Muscle of back (tissue), 11 donors: ENCODE measurements around the gene ALOXE3. TPM values are rescaled to one million over a fixed set of nuclear protein-coding genes. Genes with fewer than 3 reads are reported as not detected.

Experiments
- DNase-seq, 3 donors: peaks; one replicate each; pipeline versions ENCODE4 v3.0.0 to v3.0.0-alpha.2; 2013
- polyA plus RNA-seq, 10 donors: library from polyadenylated mRNA; unstranded; fragments of 120-200 nt; gene quantifications; one replicate each; pipeline ENCODE4 v1.2.1, GENCODE V29; 2013; ENCODE audit not compliant: insufficient read length in 10 of 10

The ALOXE3 gene
- polyA plus RNA-seq, 10 donors, result 0.05 TPM; not detected in 9

DNA sequence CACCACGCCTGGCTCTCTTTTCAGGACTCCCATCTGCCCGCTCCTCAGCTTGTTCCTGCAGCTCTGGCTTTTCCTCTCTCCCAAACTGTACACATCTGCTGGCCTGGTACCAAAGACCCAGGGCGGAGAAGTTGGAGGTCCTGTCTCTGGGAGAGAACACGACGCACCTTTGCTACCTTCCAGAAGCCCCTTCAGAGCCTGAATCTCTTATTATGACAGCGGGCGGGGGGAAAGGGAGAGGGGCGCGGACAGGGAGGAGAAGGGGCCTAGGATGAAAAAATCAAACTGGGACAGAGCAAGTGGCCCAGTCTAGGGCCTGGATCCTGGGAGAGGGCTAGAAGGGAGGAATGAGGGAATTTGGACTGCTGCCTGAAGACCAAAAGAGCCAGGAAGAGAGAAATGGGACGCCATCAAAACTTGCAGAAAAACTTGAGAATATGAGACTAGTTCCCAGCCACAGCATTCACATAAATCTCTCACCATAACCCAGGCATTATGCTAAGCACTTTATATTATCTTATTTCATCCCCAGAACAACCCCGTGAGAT lies 36.4 kb upstream of the ALOXE3 start:
- DNase-seq, result no peak

GRCh38 chr17:8153957-8154607 lies 35.8 kb upstream of the ALOXE3 start:
- DNase-seq, result peak; percentile 99 to 100 (median 99)

GRCh38 chr17:8153525-8153956 lies 35.2 kb upstream of the ALOXE3 start:
- DNase-seq, result peak; percentile 92 to 97 (median 96)

- no peak for DNase-seq
These were observed 34.7 kb upstream of the ALOXE3 start for GRCh38 chr17:8153031-8153451.

- peak; percentile 90 to 95 (median 90) for DNase-seq
These were observed 33.9 kb upstream of the ALOXE3 start, which contains the start of gene PER1 for GRCh38 chr17:8152112-8152775. Gene PER1, minus strand, starts transcription at chr17:8152404. Its CDS starts 1,698 bp downstream, at chr17:8150706.

- peak; percentile 76 to 95 (median 90) for DNase-seq
These were observed 33.4 kb upstream of the ALOXE3 start for GRCh38 chr17:8151641-8152111.

DNA sequence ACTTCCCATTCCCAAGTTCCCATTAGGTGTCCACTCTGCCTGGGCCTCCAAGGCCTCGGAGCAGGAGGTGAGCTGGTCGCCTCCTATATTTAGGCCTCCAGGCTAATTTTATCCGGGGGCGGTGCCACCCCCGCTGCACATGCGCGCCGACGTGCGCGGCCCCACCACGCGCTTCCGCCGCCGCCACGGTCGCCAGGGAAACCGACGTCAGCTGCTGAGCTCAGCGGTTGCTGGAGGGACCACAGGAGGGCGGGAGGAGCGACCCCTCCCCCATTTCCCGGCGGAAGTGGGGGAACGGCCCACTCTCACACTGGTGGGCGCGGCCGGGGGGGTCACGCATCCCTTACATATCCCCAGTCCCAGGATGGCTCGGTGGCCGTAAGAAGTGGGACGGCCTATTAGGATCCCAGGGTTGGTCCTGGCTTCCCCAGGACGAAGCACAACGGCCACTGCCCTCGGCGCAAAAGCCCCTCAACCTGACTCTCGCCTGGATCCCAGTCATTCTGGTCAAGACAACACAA lies 32.9 kb upstream of the ALOXE3 start:
- peak; percentile 92 to 98 (median 97) for DNase-seq

DNA sequence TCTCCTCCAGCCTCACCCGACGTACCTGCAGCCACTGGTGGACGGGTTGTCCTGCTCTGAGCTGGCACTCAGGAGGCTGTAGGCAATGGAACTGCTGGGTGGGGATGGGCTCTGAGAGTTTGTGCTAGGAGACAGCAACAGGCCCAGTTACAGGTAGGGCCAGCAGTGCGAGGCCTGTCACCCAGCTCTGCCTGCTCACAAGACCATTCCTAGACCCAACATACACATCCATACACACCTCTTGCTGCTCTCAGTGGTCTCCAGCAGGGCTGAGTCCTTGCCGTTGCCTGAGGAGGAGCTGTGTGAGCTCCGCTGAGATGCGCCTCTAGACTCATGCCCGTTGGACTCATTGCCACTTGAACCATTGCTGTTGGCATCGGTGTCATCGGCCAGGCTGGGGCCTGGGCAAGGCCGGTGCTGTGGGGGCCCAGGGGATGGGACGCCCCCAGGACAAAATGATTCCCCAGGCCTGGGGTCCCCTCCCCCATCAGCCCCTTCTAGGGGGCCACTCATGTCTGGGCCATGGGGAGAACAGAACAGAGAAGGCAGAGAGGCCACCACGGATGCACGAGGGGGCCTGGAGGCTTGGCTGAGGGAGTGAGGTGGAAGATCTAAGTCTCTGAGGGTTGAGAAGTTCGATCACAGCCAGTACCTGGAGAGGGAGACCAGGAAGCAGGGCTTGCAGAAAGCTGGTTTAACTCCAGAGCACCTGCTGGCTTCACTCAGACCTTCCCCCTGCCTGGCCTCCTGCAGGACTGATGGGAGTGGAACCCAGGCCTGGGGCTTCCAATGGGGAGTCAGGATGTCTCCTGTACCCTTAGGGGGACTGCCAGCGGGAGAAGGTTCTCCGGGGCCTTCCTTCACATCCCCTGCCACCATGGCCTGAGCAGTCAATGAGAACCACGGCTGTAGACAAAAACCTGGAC lies 32.1 kb upstream of the ALOXE3 start:
- no peak for DNase-seq

DNA sequence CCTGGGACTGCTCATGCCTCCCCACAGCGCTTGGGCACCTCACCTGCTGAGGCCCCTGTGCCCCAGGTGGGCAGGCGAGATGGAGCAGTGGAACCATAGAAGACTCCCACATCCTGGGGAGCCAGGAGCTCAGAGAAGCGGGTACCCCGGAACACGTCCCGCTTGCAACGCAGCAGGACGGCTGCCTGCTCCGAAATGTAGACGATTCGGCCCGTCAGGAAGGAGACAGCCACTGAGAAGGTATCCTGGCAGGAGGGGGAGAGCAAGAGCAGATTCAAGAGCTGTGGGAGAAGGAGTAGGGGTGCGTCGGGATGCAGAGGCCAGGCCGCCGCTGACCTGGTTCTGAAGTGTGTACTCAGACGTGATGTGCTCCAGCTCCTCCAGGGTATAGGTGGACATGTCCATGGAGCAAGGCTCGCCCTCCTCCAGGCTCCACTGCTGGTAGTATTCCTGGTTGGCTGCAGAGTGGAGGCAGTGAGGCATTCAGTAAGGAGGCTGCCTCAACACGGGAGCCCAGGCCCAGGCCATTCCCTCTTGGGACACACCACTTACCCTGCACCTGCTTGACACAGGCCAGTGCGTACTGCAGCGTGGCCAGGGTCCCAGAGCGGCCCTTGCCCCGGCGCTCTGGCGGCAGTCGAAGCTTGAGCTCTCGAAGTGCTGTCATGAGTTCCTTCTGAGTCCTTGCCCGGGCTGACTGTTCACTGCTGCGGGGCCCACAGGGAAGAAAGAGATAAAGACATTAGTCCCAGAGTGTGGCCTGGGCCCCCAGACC lies 31.3 kb upstream of the ALOXE3 start:
- peak in 1 of 3 donors; percentile 29 for DNase-seq

- no peak for DNase-seq
These were observed 30.2 kb upstream of the ALOXE3 start for GRCh38 chr17:8148560-8148959.

GRCh38 chr17:8147805-8148404 lies 29.6 kb upstream of the ALOXE3 start:
- no peak for DNase-seq

DNA sequence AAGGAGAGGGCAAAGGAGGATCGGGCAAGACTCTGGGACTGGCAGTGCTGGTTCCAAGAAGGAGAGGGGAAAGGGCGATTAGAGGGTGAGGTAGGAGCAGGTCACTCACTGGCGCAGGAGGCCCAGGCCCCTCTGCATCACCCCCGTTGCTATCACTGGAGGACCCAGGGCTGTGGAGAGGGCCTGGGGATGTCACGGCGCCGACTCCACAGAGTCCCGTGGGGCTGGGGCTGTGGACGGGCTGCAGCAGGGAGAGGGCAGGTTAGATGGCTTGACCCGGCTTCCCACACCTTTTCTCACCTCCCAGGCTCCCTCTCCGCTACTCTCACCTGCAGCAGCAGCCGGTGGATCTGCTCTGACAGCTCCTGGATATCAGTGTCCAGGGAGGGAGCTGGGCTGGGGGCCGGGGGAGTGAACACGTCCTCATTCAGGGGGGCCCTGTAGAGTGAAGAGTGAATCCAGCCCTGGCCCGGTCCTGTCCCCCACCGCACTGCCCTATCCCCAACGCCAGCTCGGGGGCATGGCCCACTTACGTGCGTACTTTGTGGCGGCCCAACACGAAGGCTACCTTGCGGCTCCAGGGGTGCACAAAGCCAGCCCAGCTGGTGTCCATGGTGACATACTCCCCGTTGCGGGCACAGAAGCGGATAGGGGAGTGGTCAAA lies 29.0 kb upstream of the ALOXE3 start:
- DNase-seq, result peak in 1 of 3 donors; percentile 9

DNA sequence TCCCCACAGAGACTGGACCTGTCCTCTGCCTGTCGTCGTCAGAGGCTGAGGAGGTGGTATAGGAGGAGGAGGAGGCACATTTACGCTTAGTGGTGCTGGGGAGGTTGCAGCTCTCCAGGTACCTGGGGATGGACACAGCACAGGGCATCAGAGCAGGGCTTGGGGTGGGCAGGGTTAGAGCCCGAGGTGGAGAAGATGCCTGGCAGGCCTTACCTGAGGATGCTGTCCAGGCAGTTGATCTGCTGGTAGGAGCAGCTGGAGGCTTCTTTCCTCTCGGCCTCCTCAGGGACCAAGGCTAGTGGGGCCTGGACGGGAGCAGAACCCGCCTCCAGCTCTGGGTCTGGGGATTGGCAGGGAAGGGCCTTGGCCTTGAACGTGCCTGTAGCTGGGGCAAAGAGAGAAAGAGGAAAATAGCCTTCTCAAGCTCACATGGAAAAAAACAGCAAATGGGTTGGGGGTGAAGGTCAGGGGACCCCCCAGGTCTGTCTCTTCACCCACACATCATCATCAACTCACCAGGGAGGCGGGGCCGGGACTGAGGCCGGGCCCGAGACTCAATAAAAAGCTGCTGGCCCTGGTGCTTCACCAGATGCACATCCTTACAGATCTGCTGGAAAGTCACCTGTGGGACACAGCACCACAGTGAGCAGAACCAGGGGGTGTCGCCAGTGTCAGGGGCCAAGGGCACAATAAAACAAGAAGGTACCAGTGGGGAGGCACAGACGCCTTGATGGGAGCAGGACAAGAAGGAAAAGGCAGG lies 28.2 kb upstream of the ALOXE3 start:
- DNase-seq, result no peak

DNA sequence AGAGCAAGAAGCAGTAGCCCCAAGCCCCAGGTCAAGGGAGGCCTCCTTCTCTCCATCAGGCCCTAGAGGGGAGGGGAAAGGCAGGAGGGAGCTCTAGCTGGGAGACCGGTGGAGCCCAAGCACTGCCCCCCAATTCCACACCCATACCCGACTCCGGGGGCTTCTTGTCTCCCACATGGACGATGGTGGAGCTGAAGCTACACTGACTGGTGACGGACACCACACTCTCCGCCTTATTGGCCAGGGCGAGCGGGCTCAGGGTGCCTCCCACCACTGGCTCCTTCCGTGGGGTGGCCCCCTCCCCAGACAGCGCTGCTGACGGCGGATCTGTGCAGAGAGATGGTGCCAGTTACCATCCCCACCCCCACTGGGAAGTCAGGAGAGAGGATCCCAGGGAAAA lies 27.5 kb upstream of the ALOXE3 start:
- DNase-seq, result peak in 1 of 3 donors; percentile 7

GRCh38 chr17:8144401-8145231 lies 26.3 kb upstream of the ALOXE3 start:
- DNase-seq, result peak in 1 of 3 donors; percentile 22

GRCh38 chr17:8143581-8144400 lies 25.5 kb upstream of the ALOXE3 start:
- DNase-seq, result peak in 1 of 3 donors; percentile 30
